Activated CD4-positive, alpha-beta T cell treated with anti-CD3 and anti-CD28 coated beads for 4 hours (primary cell): ENCODE measurements around the gene BRD1.
"Not testable (repeated sequence)": the region's sequence is repeated elsewhere in the genome, so short reads cannot be mapped to it uniquely, and the experiment has no call there.

Source experiments
- DNase-seq, 2 donors: peaks; one replicate each; pipeline ENCODE4 v3.0.0-alpha.2; 2020

Gene BRD1

DNA sequence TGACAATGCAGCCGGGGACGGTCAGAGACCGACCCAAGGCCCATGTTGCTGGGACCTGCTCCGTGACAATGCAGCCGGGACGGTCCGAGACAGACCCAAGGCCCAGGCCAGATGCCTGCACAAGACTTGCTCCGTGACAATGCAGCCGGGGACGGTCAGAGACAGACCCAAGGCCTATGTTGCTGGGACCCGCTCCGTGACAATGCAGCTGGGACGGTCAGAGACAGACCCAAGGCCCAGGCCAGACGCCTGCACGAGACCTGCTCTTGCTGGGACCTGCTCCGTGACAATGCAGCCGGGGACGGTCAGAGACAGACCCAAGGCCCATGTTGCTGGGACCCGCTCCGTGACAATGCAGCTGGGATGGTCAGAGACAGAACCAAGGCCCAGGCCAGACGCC, 45.8 kb downstream of the BRD1 start:
- not testable (repeated sequence) for DNase-seq

GRCh38 chr22:49781289-49781782, 46.3 kb downstream of the BRD1 start:
- no peak for DNase-seq

DNA sequence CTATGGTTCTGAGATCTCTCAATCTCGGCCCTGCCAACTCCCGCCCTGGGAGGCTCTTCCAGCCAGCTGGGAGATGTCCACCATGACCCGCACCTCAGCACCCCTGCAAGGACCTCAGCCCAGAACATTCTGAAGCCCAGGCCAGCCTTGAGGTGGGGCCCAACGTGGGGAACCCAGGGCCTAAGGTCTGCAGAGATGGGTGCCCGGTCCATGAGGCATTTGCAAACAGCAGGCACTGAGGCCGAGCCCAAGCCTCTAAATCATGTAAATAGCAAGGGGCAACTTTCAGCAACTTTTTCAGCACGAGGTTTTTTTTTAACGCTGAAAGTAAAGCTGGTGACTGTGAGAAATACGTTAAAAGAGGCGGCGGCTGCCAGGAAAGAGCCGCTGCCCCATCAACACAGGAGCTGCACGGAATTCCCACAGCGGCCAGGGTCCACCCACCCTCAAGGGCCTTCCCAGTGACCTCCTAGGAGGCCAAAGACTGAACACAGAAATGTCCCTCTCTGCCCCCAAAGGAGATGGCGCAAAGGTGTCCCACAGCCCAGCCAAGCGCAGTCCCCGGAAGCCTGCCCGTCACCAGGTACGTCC, 46.9 kb downstream of the BRD1 start:
- no peak for DNase-seq

GRCh38 chr22:49779853-49780697, 47.6 kb downstream of the BRD1 start:
- no peak for DNase-seq

DNA sequence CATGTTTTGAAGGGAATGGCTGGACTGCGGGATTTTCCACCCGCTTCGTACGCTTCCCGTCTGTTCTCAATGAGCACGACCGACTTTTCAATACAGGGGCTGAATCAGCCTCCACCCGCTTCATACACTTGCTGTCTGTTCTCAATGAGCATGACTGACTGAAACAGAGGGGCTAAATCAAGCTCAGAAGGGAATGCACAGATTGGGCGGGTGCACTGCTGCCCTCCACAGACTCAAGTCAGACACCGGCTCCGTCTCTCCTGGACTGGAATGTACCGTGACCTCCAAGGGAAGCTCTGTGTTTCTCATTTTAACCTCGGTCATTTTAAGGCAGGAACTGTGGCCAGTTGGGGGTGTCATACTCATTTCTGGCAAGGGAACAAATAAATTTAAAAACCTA, 48.5 kb downstream of the BRD1 start:
- DNase-seq = no peak

DNA sequence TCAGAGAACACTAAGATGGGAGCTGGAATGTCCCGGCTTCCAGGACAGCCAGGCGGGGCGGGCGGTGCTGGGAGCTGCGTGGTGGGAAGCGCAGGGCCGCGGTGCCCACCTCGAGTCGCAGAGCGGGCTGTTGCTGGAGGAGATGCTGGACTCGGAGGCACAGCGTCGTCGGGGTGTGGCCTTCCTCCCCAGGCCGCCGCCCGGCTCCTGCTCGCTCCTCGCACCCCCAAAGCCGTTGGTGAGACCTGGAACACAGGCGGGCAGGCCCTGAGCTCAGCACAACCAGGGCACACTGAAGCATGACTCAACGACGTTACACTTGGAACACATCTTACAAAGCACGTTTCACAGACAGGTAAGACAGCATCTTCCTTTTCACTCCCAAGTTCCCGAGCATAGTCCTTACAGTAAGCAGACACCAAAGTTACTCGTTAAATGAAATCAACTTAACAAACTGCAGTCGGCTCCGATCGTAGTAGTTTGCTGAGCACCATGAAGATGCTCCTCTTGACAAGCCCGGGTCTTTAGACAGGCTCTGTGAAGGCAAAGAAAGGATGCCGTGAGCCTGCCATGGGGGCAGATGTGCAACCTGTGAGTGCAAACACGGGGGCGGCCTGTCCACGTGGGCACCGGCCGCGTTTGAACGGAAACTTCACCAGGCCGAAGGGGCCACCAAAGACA, 50.0 kb downstream of the BRD1 start:
- no peak for DNase-seq

DNA sequence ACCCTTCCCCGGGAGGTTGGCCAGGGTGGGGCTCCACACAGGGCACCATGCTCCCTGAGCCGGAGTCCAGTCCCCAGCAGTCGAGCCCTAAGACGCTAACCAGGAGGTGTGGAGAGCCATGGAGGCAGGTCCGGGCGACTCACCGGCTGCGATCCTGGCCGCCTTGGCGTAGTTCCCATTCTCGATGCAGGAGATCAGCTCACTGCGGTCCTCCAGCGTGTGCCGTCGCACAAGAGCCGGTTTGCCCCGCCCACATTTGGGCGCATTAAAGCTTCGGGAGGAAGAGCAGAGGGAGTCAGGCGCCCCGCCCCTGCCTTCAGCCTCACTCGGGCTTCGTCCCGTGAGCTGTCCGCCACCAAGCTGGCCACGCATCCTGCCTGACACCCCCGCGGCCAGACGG, 50.8 kb downstream of the BRD1 start:
- no peak for DNase-seq

- no peak for DNase-seq
Observed at GRCh38 chr22:49775867-49776511, 51.7 kb downstream of the BRD1 start.

- no peak for DNase-seq
Observed at GRCh38 chr22:49775191-49775866, 52.3 kb downstream of the BRD1 start.

DNA sequence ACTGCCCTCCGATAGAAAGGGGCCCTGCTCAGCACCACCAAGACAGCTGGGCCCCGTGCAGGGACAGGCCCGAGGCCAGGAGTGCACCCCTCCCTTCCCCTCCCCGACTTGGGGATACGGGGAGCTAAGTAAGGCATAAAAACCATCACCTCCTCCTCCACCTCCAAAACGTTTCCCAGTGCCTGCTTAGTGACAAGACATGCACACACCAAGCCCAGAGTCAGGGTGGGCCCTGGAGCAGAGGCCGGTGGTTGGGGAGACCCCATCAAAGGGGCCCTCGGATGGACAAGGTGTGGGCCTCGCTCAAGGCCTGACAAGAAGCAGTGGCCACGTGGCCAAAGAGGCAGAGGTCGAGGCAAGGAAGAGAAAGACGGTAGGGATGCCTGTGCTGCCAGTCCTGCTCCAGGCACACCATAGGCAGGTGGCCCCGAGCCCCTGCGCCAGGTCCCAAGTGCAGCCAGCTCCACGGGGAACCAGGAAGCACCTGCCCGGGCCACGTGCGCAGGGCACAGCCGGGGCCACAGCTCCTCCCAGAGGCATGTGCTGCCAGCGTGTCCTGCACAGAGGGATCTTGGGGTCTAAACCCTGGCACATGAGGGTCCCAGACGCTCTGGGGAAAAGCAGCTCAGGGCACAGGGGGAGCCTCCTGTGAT, 53.0 kb downstream of the BRD1 start:
- no peak for DNase-seq

GRCh38 chr22:49774046-49774445, 53.6 kb downstream of the BRD1 start:
- DNase-seq = no peak

DNA sequence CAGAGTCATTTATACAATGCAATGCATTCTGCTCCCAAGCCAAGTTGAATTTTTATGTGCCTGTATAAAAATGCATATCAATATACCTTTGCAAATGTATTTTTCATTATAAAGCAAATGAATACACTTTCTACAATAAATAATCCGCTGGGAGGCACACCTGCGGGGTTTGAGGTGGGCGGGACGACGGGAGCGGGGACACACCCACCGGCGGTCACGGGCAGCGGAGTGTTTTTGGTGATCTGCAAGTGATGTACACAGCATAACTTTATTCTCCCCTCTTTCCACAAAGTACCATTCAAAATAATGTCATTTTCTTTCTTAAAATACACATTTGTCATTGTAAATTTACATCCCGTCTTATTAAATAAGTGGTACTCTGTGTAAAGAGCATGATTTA, 54.1 kb downstream of the BRD1 start:
- DNase-seq = no peak

DNA sequence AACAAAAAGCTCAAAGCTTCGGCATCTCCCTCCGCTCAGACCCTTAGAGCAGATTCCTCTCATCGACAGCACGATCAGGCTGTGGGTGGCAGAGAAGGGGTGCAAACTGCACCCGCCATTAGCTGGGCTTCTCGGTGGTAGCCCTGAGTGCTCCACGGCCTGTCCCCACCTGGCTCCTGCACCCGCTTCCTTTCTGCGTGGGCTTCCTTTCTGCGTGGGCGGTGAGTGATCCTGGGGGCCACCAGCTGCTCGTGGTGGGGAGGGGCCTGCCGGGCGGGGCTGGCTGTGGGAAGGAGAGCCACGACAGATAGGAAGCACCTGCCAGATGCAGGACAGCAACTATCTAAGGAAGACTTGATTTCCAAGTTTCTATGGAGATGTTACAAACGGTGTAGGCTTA, 55.0 kb downstream of the BRD1 start:
- no peak for DNase-seq

GRCh38 chr22:49771266-49772065, 56.2 kb downstream of the BRD1 start:
- DNase-seq = no peak

DNA sequence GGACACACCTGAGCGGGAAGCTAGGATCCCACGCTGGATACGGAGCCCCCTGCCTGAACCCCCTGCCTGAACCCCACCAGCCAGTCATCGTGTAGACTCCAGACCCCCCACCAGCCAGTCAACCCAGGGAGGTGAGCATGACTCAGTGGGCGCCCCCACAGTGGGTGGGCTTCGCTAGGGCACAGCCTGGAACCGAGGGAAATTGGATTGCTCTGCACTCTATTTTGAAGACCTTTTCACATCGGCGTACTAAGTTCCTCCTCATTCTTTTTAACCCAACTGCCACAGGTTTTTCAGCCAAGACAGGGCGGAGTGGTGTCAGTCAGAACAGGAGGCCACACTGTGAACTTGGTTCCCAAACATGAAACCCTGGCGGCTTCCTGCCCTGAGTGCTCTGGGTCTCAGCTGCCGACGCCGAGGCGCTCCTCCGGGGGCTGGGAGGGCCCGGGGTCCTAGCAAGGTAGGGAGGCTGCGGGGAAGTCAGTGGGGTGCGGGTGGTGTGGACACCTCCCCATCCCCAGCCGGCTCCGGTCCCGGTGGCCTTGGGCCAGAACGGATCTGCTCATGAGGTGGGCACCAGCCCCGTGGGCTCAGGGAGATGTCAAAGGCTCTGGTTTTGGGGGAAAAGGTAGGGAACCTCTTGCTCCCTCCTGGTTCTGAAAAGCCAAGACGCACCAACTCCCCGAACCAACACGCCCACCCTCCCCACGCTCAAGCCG, 57.0 kb downstream of the BRD1 start:
- DNase-seq = no peak

DNA sequence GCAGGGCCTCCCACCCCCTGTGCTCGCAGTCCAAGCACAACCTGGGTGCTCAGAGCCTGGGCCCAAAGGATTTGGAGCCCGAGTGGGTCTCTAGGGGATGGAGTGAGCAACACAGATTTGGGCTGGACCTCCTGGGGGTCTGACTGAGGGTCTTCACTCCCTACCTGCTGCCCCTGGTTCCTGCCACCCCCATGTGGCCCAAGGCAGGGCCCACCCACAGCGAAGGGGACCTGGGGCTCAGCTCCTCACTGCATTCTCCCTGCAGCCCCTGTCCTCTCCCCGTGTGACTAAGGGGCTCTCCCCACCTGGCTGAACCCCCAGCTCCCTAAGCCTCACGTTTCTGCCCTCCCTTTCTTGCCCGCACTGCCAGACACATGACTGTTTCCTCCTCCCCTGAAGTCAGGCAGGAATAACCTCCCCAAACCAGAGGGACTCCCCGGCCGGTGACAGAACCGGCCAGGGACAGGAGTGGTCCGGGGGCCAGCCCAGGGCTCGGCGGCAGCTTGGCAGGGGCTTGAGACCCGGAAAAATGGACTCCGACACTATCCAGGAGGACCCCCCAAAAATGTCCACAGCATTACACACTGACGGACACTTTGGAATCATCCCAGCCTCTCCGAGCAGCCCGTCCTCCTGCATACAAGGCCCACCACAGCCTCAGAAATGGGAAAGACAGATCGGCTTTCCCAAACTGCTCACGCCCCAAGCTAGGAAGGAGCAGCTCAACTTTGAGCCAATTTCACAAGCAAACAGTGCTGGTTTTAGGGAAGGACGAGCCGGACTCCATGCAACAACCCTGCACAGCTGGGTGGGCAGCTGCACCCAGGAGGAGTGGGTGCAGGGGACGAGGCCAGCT, 57.8 kb downstream of the BRD1 start:
- no peak for DNase-seq

GRCh38 chr22:49768951-49769690, 58.6 kb downstream of the BRD1 start:
- DNase-seq = no peak

DNA sequence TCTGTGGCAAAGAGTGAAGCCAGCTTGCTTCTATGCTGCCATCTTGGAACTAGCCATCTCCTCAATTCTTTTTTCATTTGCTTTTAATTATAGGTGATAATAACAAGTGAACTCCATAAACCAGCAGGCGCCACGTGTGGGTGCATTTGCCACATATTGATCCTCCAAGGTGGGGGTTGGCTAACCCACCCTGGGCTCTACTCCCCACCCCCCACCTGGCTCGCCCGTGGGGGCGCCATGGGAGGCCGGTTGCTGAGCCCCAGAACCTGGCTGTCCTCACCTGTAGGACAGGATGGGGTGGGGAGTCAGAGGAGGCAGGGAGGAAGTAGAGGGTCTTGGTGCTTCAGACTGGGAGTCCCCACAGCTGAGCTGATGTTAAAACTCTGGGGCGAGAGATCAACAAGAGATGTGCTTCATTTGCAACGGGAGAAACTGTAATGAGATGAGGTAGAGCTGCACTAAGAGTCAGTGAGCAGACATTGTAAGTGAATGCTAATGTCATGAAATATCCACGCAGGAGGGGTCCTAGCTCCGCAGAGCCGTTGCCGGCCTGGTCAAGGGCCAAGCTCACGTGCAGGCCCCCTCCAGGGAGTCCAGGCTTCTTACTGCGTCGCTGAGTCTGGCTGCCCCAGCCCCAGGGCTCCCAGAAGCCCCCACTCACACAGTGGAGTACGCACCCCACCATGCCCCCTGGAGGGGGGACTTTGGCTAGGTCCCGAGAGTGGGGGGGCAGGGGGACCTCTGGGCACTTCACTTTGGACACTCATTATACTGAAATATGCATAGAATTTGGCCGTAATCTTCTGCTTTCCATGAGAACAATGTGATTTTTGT, 59.4 kb downstream of the BRD1 start:
- no peak for DNase-seq
